ENCODE data around the gene CCDC92B.
"Not testable (repeated sequence)": the region's sequence is repeated elsewhere in the genome, so short reads cannot be mapped to it uniquely, and the experiment has no call there.

Gene CCDC92B

GRCh38 chr17:2704890-2705248 is 44.6 kb downstream of the CCDC92B start:
- Mint-ChIP-seq H3K9me3 (no peaks in the 10 kb centered on the region), H3K27me3 (no peaks in the 10 kb centered on the region), H3K4me3 (no peak overlapping the region), H3K27ac (peak overlapping the region; percentile 63), H3K36me3 (peaks cover 42% of the 10 kb centered on the region), H3K4me1 (peaks cover 46% of the 10 kb centered on the region)
- ATAC-seq = no peak

- Mint-ChIP-seq H3K27ac (peak overlapping the region; percentile 63), H3K27me3 (no peaks in the 10 kb centered on the region), H3K36me3 (peaks cover 45% of the 10 kb centered on the region), H3K9me3 (no peaks in the 10 kb centered on the region), H3K4me1 (peaks cover 40% of the 10 kb centered on the region), H3K4me3 (no peak overlapping the region)
- no peak for ATAC-seq
Observed at GRCh38 chr17:2704031-2704889, 45.2 kb downstream of the CCDC92B start.

GRCh38 chr17:2703606-2704005 is 45.8 kb downstream of the CCDC92B start:
- ATAC-seq = no peak
- H3K4me1 Mint-ChIP-seq = peaks cover 33% of the 10 kb centered on the region
- H3K9me3 Mint-ChIP-seq = no peaks in the 10 kb centered on the region
- H3K27me3 Mint-ChIP-seq = no peaks in the 10 kb centered on the region
- no peak overlapping the region for H3K4me3 Mint-ChIP-seq
- no peak overlapping the region for H3K27ac Mint-ChIP-seq
- peaks cover 51% of the 10 kb centered on the region for H3K36me3 Mint-ChIP-seq

DNA sequence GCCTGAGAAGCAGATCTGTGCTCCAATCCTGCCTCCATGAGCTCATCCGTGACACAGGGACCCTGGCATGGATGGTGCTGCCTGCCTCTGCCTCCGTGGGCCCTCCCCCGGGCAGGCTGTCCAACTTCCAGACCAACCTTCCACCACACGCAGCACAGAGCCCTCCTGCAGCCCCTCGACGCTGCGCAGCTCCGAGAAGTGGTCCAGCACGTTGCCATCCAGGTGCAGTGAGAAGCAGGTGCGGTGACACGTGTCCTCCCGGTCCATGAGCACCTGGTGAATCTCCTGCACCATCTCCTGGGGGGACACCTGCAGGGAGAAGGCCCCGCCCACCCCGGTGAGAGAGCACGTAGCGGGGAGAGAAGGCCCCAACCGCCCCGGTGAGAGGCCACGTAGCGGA is 46.3 kb downstream of the CCDC92B start:
- Mint-ChIP-seq H3K36me3 (peaks cover 55% of the 10 kb centered on the region), H3K9me3 (no peaks in the 10 kb centered on the region)
- no peak for ATAC-seq

GRCh38 chr17:2701996-2702741 is 47.3 kb downstream of the CCDC92B start:
- ATAC-seq = no peak
- Mint-ChIP-seq H3K4me3 (no peak overlapping the region), H3K27me3 (no peaks in the 10 kb centered on the region), H3K4me1 (peaks cover 24% of the 10 kb centered on the region), H3K36me3 (peaks cover 58% of the 10 kb centered on the region), H3K9me3 (no peaks in the 10 kb centered on the region), H3K27ac (no peak overlapping the region)

More for the DNA sequence above, 46.3 kb downstream of the CCDC92B start:
- no peaks in the 10 kb centered on the region for H3K27me3 Mint-ChIP-seq
- H3K4me3 Mint-ChIP-seq = no peak overlapping the region
- peaks cover 29% of the 10 kb centered on the region for H3K4me1 Mint-ChIP-seq
- no peak overlapping the region for H3K27ac Mint-ChIP-seq

GRCh38 chr17:2701161-2701995 is 48.1 kb downstream of the CCDC92B start:
- H3K36me3 Mint-ChIP-seq = peaks cover 65% of the 10 kb centered on the region
- H3K9me3 Mint-ChIP-seq = no peaks in the 10 kb centered on the region
- H3K4me3 Mint-ChIP-seq = no peak overlapping the region
- peaks cover 16% of the 10 kb centered on the region for H3K4me1 Mint-ChIP-seq
- peak; percentile 18 for ATAC-seq
- H3K27me3 Mint-ChIP-seq = no peaks in the 10 kb centered on the region
- no peak overlapping the region for H3K27ac Mint-ChIP-seq

DNA sequence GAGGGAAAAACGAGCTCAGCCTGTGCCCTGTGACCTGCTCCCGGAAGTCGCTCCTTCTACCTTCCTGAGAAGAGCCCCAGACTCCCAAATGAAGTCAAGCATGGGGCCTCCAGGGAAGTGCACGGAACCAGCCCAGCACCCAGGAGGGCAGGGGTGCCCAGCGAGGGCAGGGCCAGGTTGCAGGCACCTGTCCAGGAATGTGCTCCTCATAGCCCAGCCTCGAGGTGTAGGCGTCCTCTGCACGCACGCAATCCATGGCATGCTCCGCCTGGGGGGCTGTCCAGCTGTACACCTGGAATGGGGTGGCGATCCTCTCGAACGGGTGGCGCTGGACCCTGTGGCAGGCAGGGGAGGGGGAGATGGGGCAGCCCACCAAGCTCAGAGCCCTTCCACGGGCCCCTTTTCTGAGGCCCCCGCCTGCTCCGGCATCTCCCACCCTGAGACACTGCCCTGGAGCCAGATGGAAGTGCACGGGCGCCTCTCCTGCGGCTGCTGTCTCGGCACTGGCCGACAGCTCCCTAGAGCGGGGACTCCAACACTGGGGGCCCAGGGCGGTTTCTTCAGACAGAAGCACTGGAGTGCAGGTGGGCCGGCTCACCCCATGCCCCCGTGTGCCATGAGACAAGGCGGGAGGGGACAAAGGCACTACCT is 48.8 kb downstream of the CCDC92B start:
- Mint-ChIP-seq H3K9me3 (no peaks in the 10 kb centered on the region), H3K27ac (no peak overlapping the region), H3K36me3 (peaks cover 63% of the 10 kb centered on the region), H3K4me3 (no peak overlapping the region), H3K27me3 (no peaks in the 10 kb centered on the region), H3K4me1 (peaks cover 12% of the 10 kb centered on the region)
- no peak for ATAC-seq

- Mint-ChIP-seq H3K36me3 (peaks cover 58% of the 10 kb centered on the region), H3K9me3 (no peaks in the 10 kb centered on the region), H3K4me1 (peaks cover 6% of the 10 kb centered on the region), H3K4me3 (no peak overlapping the region), H3K27me3 (no peaks in the 10 kb centered on the region), H3K27ac (no peak overlapping the region)
- ATAC-seq = no peak
Observed at GRCh38 chr17:2700030-2700490, 49.4 kb downstream of the CCDC92B start.

DNA sequence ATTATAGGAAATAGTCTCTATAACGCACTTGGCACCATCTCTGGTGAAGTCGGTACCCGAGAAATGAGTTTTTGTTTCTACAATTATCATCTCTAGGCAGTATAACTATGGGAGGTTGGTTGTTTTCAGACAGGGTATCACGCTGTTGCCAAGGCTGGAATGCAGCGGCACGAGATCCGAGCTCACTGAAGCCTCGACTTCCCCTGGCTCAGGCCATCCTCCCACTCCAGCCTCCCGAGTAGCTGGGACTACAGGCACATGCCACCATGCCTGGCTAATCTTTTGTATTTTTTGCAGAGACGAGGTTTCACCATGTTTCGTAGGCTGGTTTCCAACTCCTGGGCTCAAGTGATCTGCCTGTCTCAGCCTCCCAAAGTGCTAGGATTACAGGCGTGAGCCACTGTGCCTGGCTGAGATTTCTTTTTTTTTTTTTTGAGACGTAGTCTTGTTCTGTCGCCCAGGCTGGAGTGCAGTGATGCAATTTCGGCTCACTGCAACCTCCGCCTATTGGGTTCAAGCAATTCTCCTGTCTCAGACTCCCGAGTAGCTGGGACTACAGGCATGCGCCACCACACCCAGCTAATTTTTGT is 50.1 kb downstream of the CCDC92B start:
- H3K4me1 Mint-ChIP-seq, H3K9me3 Mint-ChIP-seq, H3K27ac Mint-ChIP-seq, H3K4me3 Mint-ChIP-seq, ATAC-seq, H3K27me3 Mint-ChIP-seq: not testable (repeated sequence)
- peaks cover 51% of the 10 kb centered on the region for H3K36me3 Mint-ChIP-seq

DNA sequence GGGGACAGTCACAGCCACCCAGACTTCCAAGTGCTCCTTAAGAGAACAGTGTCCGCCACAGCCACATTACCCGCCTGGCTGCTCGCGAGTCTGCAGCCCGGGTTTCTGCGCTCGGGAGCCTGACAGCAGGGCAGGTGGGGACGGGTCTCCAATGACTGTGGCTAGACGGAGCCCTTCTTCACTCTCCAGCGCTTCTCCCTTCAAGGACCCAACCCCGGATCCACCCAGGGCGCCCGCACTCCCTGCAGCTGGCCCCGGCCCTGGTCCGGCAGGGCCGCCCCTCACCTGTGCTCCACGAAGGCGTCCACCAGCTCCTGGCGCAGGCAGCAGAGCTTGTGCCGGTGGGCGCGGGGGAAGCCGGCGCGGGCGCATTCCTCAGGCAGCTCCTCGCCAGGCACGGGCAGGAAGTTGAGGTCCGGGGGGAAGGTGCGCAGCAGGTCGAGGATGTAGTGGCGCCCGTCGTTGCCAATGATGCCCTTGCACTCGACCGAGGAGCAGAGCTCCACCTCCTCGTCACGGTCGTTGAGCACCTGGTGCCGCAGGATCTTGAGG is 51.8 kb downstream of the CCDC92B start:
- H3K27ac Mint-ChIP-seq = no peak overlapping the region
- no peak for ATAC-seq
- H3K4me3 Mint-ChIP-seq = no peak overlapping the region
- no peaks in the 10 kb centered on the region for H3K9me3 Mint-ChIP-seq
- H3K27me3 Mint-ChIP-seq = no peaks in the 10 kb centered on the region
- no peaks in the 10 kb centered on the region for H3K4me1 Mint-ChIP-seq
- H3K36me3 Mint-ChIP-seq = peaks cover 55% of the 10 kb centered on the region

- ATAC-seq = no peak
- no peak overlapping the region for H3K4me3 Mint-ChIP-seq
- H3K27ac Mint-ChIP-seq = no peak overlapping the region
- H3K9me3 Mint-ChIP-seq = no peaks in the 10 kb centered on the region
- H3K36me3 Mint-ChIP-seq = peaks cover 51% of the 10 kb centered on the region
- H3K4me1 Mint-ChIP-seq = no peaks in the 10 kb centered on the region
- no peaks in the 10 kb centered on the region for H3K27me3 Mint-ChIP-seq
Observed at GRCh38 chr17:2695961-2696760, 53.3 kb downstream of the CCDC92B start.

- Mint-ChIP-seq H3K36me3 (peaks cover 51% of the 10 kb centered on the region), H3K27ac (no peak overlapping the region), H3K9me3 (no peaks in the 10 kb centered on the region), H3K4me3 (no peak overlapping the region), H3K4me1 (no peaks in the 10 kb centered on the region), H3K27me3 (no peaks in the 10 kb centered on the region)
- no peak for ATAC-seq
Observed at GRCh38 chr17:2695243-2695960, 54.0 kb downstream of the CCDC92B start.
